ENCODE data around the gene MTA1.

The MTA1 gene

GRCh38 chr14:105415481-105416428 lies 3.9 kb upstream of the MTA1 start:
- no peak for DNase-seq (ENCODE audit: low read depth, low spot score)
- no peak for TF ChIP-seq ZNF274 (IDR thresholded peaks at IDR 0.05; ENCODE audit: low read depth, low read length)
- no peak for TF ChIP-seq SUZ12 (IDR thresholded peaks at IDR 0.05; ENCODE audit: extremely low read depth, insufficient read depth, insufficient read length)
- TF ChIP-seq YY1 (IDR thresholded peaks at IDR 0.05; ENCODE audit: insufficient read depth, insufficient read length), result no peak
- Histone ChIP-seq H3K4me1 (ENCODE audit: insufficient read depth, insufficient read length) (peaks cover 19% of the 10 kb centered on the region), H3K9me3 (ENCODE audit: insufficient read depth, low read length) (no peaks in the 10 kb centered on the region), H3K4me3 (ENCODE audit: insufficient read length, low read depth) (peak overlapping the region; percentile 40), H3K36me3 (ENCODE audit: insufficient read depth, insufficient read length, low read length) (peaks cover 3% of the 10 kb centered on the region), H3K27me3 (ENCODE audit: insufficient read depth, insufficient read length) (peaks cover 13% of the 10 kb centered on the region), H3K9ac (ENCODE audit: insufficient read length, low read depth) (no peak overlapping the region)

- Histone ChIP-seq H3K9ac (ENCODE audit: insufficient read length, low read depth) (no peak overlapping the region), H3K27me3 (ENCODE audit: insufficient read depth, insufficient read length) (peaks cover 13% of the 10 kb centered on the region), H3K9me3 (ENCODE audit: insufficient read depth, low read length) (no peaks in the 10 kb centered on the region), H3K36me3 (ENCODE audit: insufficient read depth, insufficient read length, low read length) (peaks cover 13% of the 10 kb centered on the region), H3K4me3 (ENCODE audit: insufficient read length, low read depth) (no peak overlapping the region), H3K4me1 (ENCODE audit: insufficient read depth, insufficient read length) (peaks cover 24% of the 10 kb centered on the region)
- DNase-seq (ENCODE audit: low read depth, low spot score), result no peak
- TF ChIP-seq SUZ12 (IDR thresholded peaks at IDR 0.05; ENCODE audit: extremely low read depth, insufficient read depth, insufficient read length) (no peak), YY1 (IDR thresholded peaks at IDR 0.05; ENCODE audit: insufficient read depth, insufficient read length) (no peak), ZNF274 (IDR thresholded peaks at IDR 0.05; ENCODE audit: low read depth, low read length) (no peak)
Observed at GRCh38 chr14:105416671-105417070, 3.0 kb upstream of the MTA1 start.

- TF ChIP-seq YY1 (IDR thresholded peaks at IDR 0.05; ENCODE audit: insufficient read depth, insufficient read length) (no peak), SUZ12 (IDR thresholded peaks at IDR 0.05; ENCODE audit: extremely low read depth, insufficient read depth, insufficient read length) (no peak), ZNF274 (IDR thresholded peaks at IDR 0.05; ENCODE audit: low read depth, low read length) (no peak)
- no peak overlapping the region for H3K4me3 ChIP-seq (ENCODE audit: insufficient read length, low read depth)
- peaks cover 28% of the 10 kb centered on the region for H3K4me1 ChIP-seq (ENCODE audit: insufficient read depth, insufficient read length)
- H3K9me3 ChIP-seq (ENCODE audit: insufficient read depth, low read length), result no peaks in the 10 kb centered on the region
- H3K36me3 ChIP-seq (ENCODE audit: insufficient read depth, insufficient read length, low read length), result peaks cover 23% of the 10 kb centered on the region
- no peak for DNase-seq (ENCODE audit: low read depth, low spot score)
- peaks cover 13% of the 10 kb centered on the region for H3K27me3 ChIP-seq (ENCODE audit: insufficient read depth, insufficient read length)
- peak overlapping the region; percentile 15 for H3K9ac ChIP-seq (ENCODE audit: insufficient read length, low read depth)
Observed at GRCh38 chr14:105417690-105418121, 1.9 kb upstream of the MTA1 start.

- no peak for DNase-seq (ENCODE audit: low read depth, low spot score)
- Histone ChIP-seq H3K9ac (ENCODE audit: insufficient read length, low read depth) (peak overlapping the region; percentile 85), H3K9me3 (ENCODE audit: insufficient read depth, low read length) (no peaks in the 10 kb centered on the region), H3K4me3 (ENCODE audit: insufficient read length, low read depth) (peak overlapping the region; percentile 62), H3K36me3 (ENCODE audit: insufficient read depth, insufficient read length, low read length) (peaks cover 27% of the 10 kb centered on the region), H3K27me3 (ENCODE audit: insufficient read depth, insufficient read length) (peaks cover 9% of the 10 kb centered on the region), H3K4me1 (ENCODE audit: insufficient read depth, insufficient read length) (peaks cover 25% of the 10 kb centered on the region)
- TF ChIP-seq SUZ12 (IDR thresholded peaks at IDR 0.05; ENCODE audit: extremely low read depth, insufficient read depth, insufficient read length) (no peak), ZNF274 (IDR thresholded peaks at IDR 0.05; ENCODE audit: low read depth, low read length) (no peak), YY1 (IDR thresholded peaks at IDR 0.05; ENCODE audit: insufficient read depth, insufficient read length) (no peak)
Observed at GRCh38 chr14:105418269-105419194, 1.1 kb upstream of the MTA1 start.

- peaks cover 39% of the 10 kb centered on the region for H3K36me3 ChIP-seq (ENCODE audit: insufficient read depth, insufficient read length, low read length)
- peaks cover 21% of the 10 kb centered on the region for H3K4me1 ChIP-seq (ENCODE audit: insufficient read depth, insufficient read length)
- peak overlapping the region; percentile 80 for H3K4me3 ChIP-seq (ENCODE audit: insufficient read length, low read depth)
- TF ChIP-seq YY1 (IDR thresholded peaks at IDR 0.05; ENCODE audit: insufficient read depth, insufficient read length) (no peak), ZNF274 (IDR thresholded peaks at IDR 0.05; ENCODE audit: low read depth, low read length) (no peak), SUZ12 (IDR thresholded peaks at IDR 0.05; ENCODE audit: extremely low read depth, insufficient read depth, insufficient read length) (no peak)
- H3K9ac ChIP-seq (ENCODE audit: insufficient read length, low read depth), result peak overlapping the region; percentile 93
- no peaks in the 10 kb centered on the region for H3K9me3 ChIP-seq (ENCODE audit: insufficient read depth, low read length)
- no peak for DNase-seq (ENCODE audit: low read depth, low spot score)
- no peaks in the 10 kb centered on the region for H3K27me3 ChIP-seq (ENCODE audit: insufficient read depth, insufficient read length)
Observed at GRCh38 chr14:105420101-105420973, 710 bp downstream of the MTA1 start.

- Histone ChIP-seq H3K36me3 (ENCODE audit: insufficient read depth, insufficient read length, low read length) (peaks cover 46% of the 10 kb centered on the region), H3K9ac (ENCODE audit: insufficient read length, low read depth) (peak overlapping the region; percentile 93), H3K4me3 (ENCODE audit: insufficient read length, low read depth) (peak overlapping the region; percentile 80), H3K4me1 (ENCODE audit: insufficient read depth, insufficient read length) (peaks cover 21% of the 10 kb centered on the region), H3K27me3 (ENCODE audit: insufficient read depth, insufficient read length) (no peaks in the 10 kb centered on the region), H3K9me3 (ENCODE audit: insufficient read depth, low read length) (no peaks in the 10 kb centered on the region)
- no peak for DNase-seq (ENCODE audit: low read depth, low spot score)
- TF ChIP-seq YY1 (IDR thresholded peaks at IDR 0.05; ENCODE audit: insufficient read depth, insufficient read length), result no peak
- no peak for TF ChIP-seq ZNF274 (IDR thresholded peaks at IDR 0.05; ENCODE audit: low read depth, low read length)
- no peak for TF ChIP-seq SUZ12 (IDR thresholded peaks at IDR 0.05; ENCODE audit: extremely low read depth, insufficient read depth, insufficient read length)
Observed at GRCh38 chr14:105420974-105421674, 1.5 kb downstream of the MTA1 start.
